Measurements from ENCODE around the gene TSPAN2. TPM values are rescaled to one million over a fixed set of nuclear protein-coding genes. Genes with fewer than 3 reads are reported as not detected.
"Not testable (repeated sequence)": the region's sequence is repeated elsewhere in the genome, so short reads cannot be mapped to it uniquely, and the experiment has no call there.

Gene TSPAN2
- polyA plus RNA-seq, 10 donors, result 11.5 to 23.7 (median 17.9) TPM

DNA sequence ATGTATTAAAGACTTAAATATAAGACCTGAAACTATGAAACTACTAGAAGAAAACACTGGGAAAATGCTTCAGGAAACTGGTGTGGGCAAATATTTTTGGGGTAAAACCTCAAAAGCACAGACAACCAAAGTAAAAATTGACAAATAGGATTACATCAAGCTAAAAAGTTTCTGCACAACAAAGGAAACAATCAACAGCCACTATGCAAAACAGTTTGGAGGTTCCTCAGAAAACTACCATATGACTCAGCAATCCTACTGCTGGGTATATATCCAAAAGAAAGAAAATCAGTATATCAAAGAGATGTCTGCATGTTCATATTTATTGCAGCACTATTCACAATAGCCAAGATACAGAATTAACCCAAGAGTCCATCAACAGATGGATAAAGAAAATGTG is 42.6 kb downstream of the TSPAN2 start:
- DNase-seq, result no peak

DNA sequence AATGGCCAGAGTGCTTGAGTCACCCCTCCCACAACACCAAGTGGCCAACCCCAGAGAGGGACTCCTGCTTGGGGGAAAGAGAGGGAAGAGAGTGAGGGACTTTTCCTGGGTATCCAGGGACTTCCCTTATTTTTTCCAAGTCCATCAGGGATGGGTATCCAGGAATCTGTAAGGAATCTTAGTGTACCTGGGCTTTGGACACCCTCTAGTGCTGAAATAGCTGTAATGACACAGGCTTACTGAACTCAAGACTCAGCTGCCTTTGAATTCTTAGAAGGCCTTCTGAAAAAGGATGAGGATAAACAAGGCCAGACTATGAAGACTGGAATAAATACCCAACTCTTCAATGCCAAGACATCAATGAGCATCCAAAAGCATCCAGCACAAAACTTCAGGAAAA is 47.6 kb downstream of the TSPAN2 start:
- DNase-seq, result no peak

DNA sequence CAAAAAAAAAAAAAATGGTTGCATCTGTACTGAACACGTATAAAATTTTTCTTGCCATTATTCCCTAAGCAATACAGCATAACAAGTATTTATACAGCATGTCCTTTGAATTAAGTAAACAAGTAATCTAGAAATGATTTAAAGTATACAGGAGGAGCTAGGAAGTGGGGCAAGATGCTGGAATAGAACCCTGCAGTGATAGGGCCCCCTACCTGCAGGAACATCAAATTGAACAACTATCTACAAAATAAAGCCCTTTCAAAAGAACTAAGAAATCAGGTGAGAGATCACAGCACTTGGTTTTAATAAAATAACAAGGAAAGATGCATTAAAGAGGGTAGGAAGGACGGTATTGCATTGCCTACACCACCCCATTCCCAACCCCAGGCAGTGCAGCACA is 48.8 kb downstream of the TSPAN2 start:
- no peak for DNase-seq

GRCh38 chr1:115036814-115037507 is 52.3 kb downstream of the TSPAN2 start:
- DNase-seq, result no peak

GRCh38 chr1:115035652-115036051 is 53.7 kb downstream of the TSPAN2 start:
- DNase-seq, result no peak

- no peak for DNase-seq
Measured at GRCh38 chr1:115031595-115031994, 57.7 kb downstream of the TSPAN2 start.

- no peak for DNase-seq
Measured at GRCh38 chr1:115029526-115029925, 59.8 kb downstream of the TSPAN2 start, which contains the start of gene TSHB. Gene TSHB, plus strand, starts transcription at chr1:115029826. Its CDS starts 3,537 bp downstream, at chr1:115033363.

- no peak for DNase-seq
Measured at GRCh38 chr1:115023593-115023992, 65.7 kb downstream of the TSPAN2 start.

- DNase-seq, result no peak
Measured at GRCh38 chr1:115021145-115021544, 68.2 kb downstream of the TSPAN2 start.

- DNase-seq, result not testable (repeated sequence)
Measured at GRCh38 chr1:115019549-115019948, 69.8 kb downstream of the TSPAN2 start.

- no peak for DNase-seq
Measured at GRCh38 chr1:115013792-115014191, 75.5 kb downstream of the TSPAN2 start.

GRCh38 chr1:115012434-115012833 is 76.9 kb downstream of the TSPAN2 start:
- DNase-seq, result no peak

DNA sequence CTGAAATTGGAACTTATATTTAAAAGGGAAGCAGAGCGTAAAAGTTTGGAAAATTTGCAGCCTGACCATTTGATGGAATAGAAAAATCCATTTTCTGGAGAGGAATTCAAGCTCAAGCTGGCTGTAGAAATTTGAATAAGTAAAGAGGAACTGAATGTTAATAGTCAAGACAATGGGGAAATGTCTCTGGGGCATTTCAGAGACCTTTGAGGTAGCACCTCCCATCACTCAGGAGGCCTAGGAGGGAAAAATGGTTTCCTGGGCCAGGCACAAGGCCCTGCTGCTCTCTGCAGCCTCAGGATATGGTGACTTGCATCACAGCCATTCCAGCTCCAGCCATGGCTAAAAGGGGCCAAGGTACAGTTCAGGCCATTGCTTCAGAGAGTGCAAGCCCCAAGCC is 77.3 kb downstream of the TSPAN2 start:
- no peak for DNase-seq

GRCh38 chr1:115006191-115006590 is 83.1 kb downstream of the TSPAN2 start:
- DNase-seq, result no peak

Other genes starting within 250 kb of the TSPAN2 start
- gene SYCP1, start 234.6 kb downstream of the TSPAN2 start, polyA plus RNA-seq (ENCODE audit: insufficient read length in 10 of 10), result under 1 TPM in 2 of 10 donors, not detected in 8; 0.40 to 0.63 TPM
- not detected for gene TSHB, start 59.7 kb downstream of the TSPAN2 start, polyA plus RNA-seq (ENCODE audit: insufficient read length in 10 of 10)
- gene NGF, start 248.7 kb upstream of the TSPAN2 start, polyA plus RNA-seq (ENCODE audit: insufficient read length in 10 of 10), result 1 to 10 TPM; 1.2 to 5.6 (median 2.3) TPM

Data from muscle of back (tissue), 11 donors.